K562 (cell line): ENCODE measurements around the gene DCAKD. TPM values are rescaled to one million over a fixed set of nuclear protein-coding genes. Genes with fewer than 3 reads are reported as not detected.

Experiments used
- ATAC-seq: fragments of 200-7000 bp; cut with Tn5 transposase; 3 replicates; pipeline ENCODE4 v1.9.1; 2020; ENCODE audit warnings: moderate library complexity
- BruUV-seq: library from RNA; stranded (reverse); fragments of 400-500 nt; replicated peaks from 2 replicates; lab custom pipeline; 2021; lab: Mats Ljungman, UMichigan
- CTCF ChIA-PET: fragments of 300-600 bp; formaldehyde crosslinking; extraction: SDS; loops from one replicate; lab custom pipeline; 2021; ENCODE audit warnings: low intra/inter-chr PET ratio; lab: Yijun Ruan, JAX
- POLR2A ChIA-PET: fragments of 300-600, 350-650 bp; sonication (Branson Sonifier 250); formaldehyde crosslinking; extraction: SDS; loops from one replicate; lab custom pipeline; 2021; ENCODE audit warnings: antibody characterized with exemption, inconsistent platforms; lab: Yijun Ruan, JAX
- DNase-seq, 4 experiments: peaks; one replicate each; pipeline versions ENCODE4 v3.0.0 to v3.0.0-alpha.2; 2011 to 2018; ENCODE audit warnings: low spot score in 3 of 4, mixed read lengths in 3 of 4; ENCODE audit errors: extremely low read depth in 1 of 4
- FAIRE-seq: peaks from 2 replicates; lab custom pipeline; 2011; peaks lifted over from hg19 to GRCh38; lab: Jason Lieb, UNC
- H2AFZ ChIP-seq: 2 replicates; pipeline ENCODE4 v1.6.0; 2011; ENCODE audit warnings: low read depth, low read length, control low read depth, inconsistent platforms
- H3K27ac ChIP-seq: fragments of 200-600 bp; 3 replicates; pipeline ENCODE4 v1.8.0; 2011; ENCODE audit warnings: low read depth, mild to moderate bottlenecking, control low read depth, inconsistent platforms, low read length, moderate library complexity, mixed read lengths; ENCODE audit errors: extremely low read depth
- H3K27me3 ChIP-seq, 2 experiments: fragments of 300-600 bp in 1 of 2; 2 replicates in 1 of 2; 3 replicates in 1 of 2; pipeline versions ENCODE4 v1.6.0 to v1.8.0; 2011; ENCODE audit warnings: inconsistent platforms in 2 of 2, low read length in 2 of 2, mild to moderate bottlenecking in 1 of 2, mixed read lengths in 1 of 2, moderate library complexity in 1 of 2; ENCODE audit not compliant: control insufficient read depth in 2 of 2, insufficient read depth in 2 of 2
- H3K36me3 ChIP-seq: fragments of 300-600 bp; 3 replicates; pipeline ENCODE4 v1.8.0; 2011; ENCODE audit warnings: mild to moderate bottlenecking, low read length, inconsistent platforms; ENCODE audit not compliant: control insufficient read depth, insufficient read depth
- H3K4me1 ChIP-seq, 2 experiments: fragments of 200-600 bp in 1 of 2; replicated peaks in 1 of 2; 2 replicates in 1 of 2; 3 replicates in 1 of 2; pipeline versions ENCODE4 v1.5.1 to v1.8.0; 2011; ENCODE audit warnings: inconsistent platforms in 2 of 2, low read length in 2 of 2, mild to moderate bottlenecking in 1 of 2, mixed read lengths in 1 of 2, moderate library complexity in 1 of 2; ENCODE audit not compliant: control insufficient read depth in 2 of 2, insufficient read depth in 2 of 2
- H3K4me2 ChIP-seq: 2 replicates; pipeline ENCODE4 v1.6.1; 2011; ENCODE audit warnings: low read length, control low read depth, inconsistent platforms, mixed read lengths; ENCODE audit not compliant: insufficient read depth
- H3K4me3 ChIP-seq: fragments of 200-600 bp; sonication (generic), shearing (Covaris generic); 2 replicates; pipeline ENCODE4 v1.5.1; 2016; ENCODE audit warnings: control low read depth, inconsistent platforms
- H3K79me2 ChIP-seq: fragments of 200-600 bp; 3 replicates; pipeline ENCODE4 v1.8.0; 2011; ENCODE audit warnings: low read length, inconsistent platforms; ENCODE audit not compliant: control insufficient read depth, insufficient read depth
- H3K9ac ChIP-seq, 2 experiments: 2 replicates each; pipeline versions ENCODE4 v1.6.0 to v1.6.1; 2011; ENCODE audit warnings: low read depth in 2 of 2, low read length in 2 of 2, control low read depth in 1 of 2, inconsistent platforms in 1 of 2, mild to moderate bottlenecking in 1 of 2, mixed read lengths in 1 of 2; ENCODE audit not compliant: insufficient read depth in 1 of 2
- H3K9me1 ChIP-seq: one replicate; pipeline ENCODE4 v1.6.0; 2011; ENCODE audit warnings: inconsistent platforms, mild to moderate bottlenecking, low read length, moderate library complexity; ENCODE audit not compliant: control insufficient read depth, insufficient read depth
- H3K9me3 ChIP-seq: replicated peaks from 2 replicates; pipeline ENCODE4 v1.5.1; 2011; ENCODE audit warnings: low read depth, low read length, inconsistent platforms; ENCODE audit not compliant: control insufficient read depth, insufficient read depth
- H4K20me1 ChIP-seq: replicated peaks from 2 replicates; pipeline ENCODE4 v1.6.1; 2011; ENCODE audit warnings: low read length, inconsistent platforms, mixed read lengths; ENCODE audit not compliant: control insufficient read depth, insufficient read depth
- COPS2 ChIP-seq: fragments of 450-650 bp; conservative IDR thresholded peaks from 2 replicates; pipeline ENCODE4 v1.6.1; 2016; ENCODE audit warnings: mild to moderate bottlenecking, moderate library complexity
- GABPB2 ChIP-seq: fragments of 250-450 bp; sonication (Bioruptor Pico); conservative IDR thresholded peaks from 2 replicates; pipeline ENCODE4 v1.5.1; 2021; ENCODE audit warnings: mild to moderate bottlenecking
- HNRNPK ChIP-seq: fragments of 200-400 bp; formaldehyde crosslinking; IDR thresholded peaks from one replicate; pipeline ENCODE4 v1.6.1; 2018; ENCODE audit warnings: mild to moderate bottlenecking, low read depth, low read length; ENCODE audit not compliant: poor library complexity, severe bottlenecking
- NCOR1 ChIP-seq: fragments of 450-650 bp; IDR thresholded peaks from 2 replicates; pipeline ENCODE4 v1.6.1; 2016; ENCODE audit warnings: mild to moderate bottlenecking, moderate library complexity
- NEUROD1 ChIP-seq: fragments of 150-350 bp; IDR thresholded peaks from 2 replicates; pipeline ENCODE4 v1.6.1; 2014; ENCODE audit warnings: borderline replicate concordance, low read length, low read depth; ENCODE audit not compliant: partially characterized antibody
- NFE2 ChIP-seq: IDR thresholded peaks from 2 replicates; pipeline ENCODE4 v1.6.1; 2014; ENCODE audit warnings: antibody characterized with exemption, low read depth
- SAP30 ChIP-seq: fragments of 200-600 bp; sonication (generic); IDR thresholded peaks from 2 replicates; pipeline ENCODE4 v1.6.1; 2012; ENCODE audit warnings: borderline replicate concordance, low read depth, mild to moderate bottlenecking, moderate library complexity, low read length, control low read depth, inconsistent platforms; ENCODE audit not compliant: insufficient read depth, poor library complexity, severe bottlenecking
- ZFP36 ChIP-seq: fragments of 150-350 bp; IDR thresholded peaks from 2 replicates; pipeline ENCODE4 v1.6.1; 2018; ENCODE audit warnings: low read length, low read depth; ENCODE audit not compliant: partially characterized antibody
- ZNF253 ChIP-seq: fragments of 250-450 bp; sonication (Bioruptor Pico); conservative IDR thresholded peaks from 2 replicates; pipeline ENCODE4 v1.6.1; 2021; ENCODE audit warnings: mild to moderate bottlenecking
- WGBS: fragments of 100-300 bp; shearing (Covaris generic); methylation state at CpG from one replicate; pipeline ENCODE4 v1.1.6; 2016; ENCODE audit warnings: low coverage, mixed read lengths; ENCODE audit not compliant: insufficient coverage; ENCODE audit errors: missing lambda C conversion rate; 5-methylcytosine and 5-hydroxymethylcytosine counted together
- in situ Hi-C: fragments of 300-500 bp; cut with MboI; formaldehyde crosslinking; loops from 4 replicates; pipeline ENCODE4 v1.15.0; 2018; ENCODE audit warnings: inconsistent platforms, mixed read lengths
- intact Hi-C: fragments of 100-400 bp; cut with micrococcal nuclease; formaldehyde crosslinking; loops from 2 replicates; pipeline ENCODE4 v1.14.2; 2022
- polyA plus RNA-seq, 8 experiments: library from polyadenylated mRNA; depleted of rRNA in 4 of 8; stranded (reverse) in 5 of 8; unstranded in 3 of 8; fragments of >200 nt; fragmentation: Nextera tagmentation in 2 of 8; fragmentation: Illumina TruSeq in 1 of 8; extraction: Ambion mirVana in 2 of 8; extraction: Trizol in 1 of 8; gene quantifications; 2 replicates each; pipeline versions ENCODE4 v1.2.1 to v1.2.3, GENCODE V29; 2011 to 2014; ENCODE audit warnings: inconsistent platforms in 1 of 8, missing spikeins in 1 of 8
- total RNA-seq, 7 experiments: library from RNA; depleted of rRNA in 6 of 7; stranded (reverse); fragments of >200 nt in 6 of 7; fragmentation: Illumina TruSeq in 2 of 7; extraction: Trizol in 2 of 7; gene quantifications; 2 replicates each; pipeline versions ENCODE4 v1.2.1 to v1.2.3, GENCODE V29; 2011 to 2021; ENCODE audit warnings: low replicate concordance in 1 of 7
- TF ChIP-seq, protein P1 (sequence below): fragments of 250-450 bp; sonication (Bioruptor Pico); IDR thresholded peaks from 2 replicates; pipeline ENCODE4 v1.5.1; 2021; ENCODE audit warnings: mild to moderate bottlenecking
- TF ChIP-seq, protein P2 (sequence below): fragments of 250-450 bp; sonication (Bioruptor Pico); IDR thresholded peaks from 2 replicates; pipeline ENCODE4 v1.8.0; 2022; ENCODE audit warnings: inconsistent platforms

DCAKD gene
- total and polyA plus RNA-seq, 9 of the 15 experiments (the other 6 are each of a cell fraction or from before 2014, with no cell fraction given), result 7.9 to 35.5 (median 21.4) TPM

DNA sequence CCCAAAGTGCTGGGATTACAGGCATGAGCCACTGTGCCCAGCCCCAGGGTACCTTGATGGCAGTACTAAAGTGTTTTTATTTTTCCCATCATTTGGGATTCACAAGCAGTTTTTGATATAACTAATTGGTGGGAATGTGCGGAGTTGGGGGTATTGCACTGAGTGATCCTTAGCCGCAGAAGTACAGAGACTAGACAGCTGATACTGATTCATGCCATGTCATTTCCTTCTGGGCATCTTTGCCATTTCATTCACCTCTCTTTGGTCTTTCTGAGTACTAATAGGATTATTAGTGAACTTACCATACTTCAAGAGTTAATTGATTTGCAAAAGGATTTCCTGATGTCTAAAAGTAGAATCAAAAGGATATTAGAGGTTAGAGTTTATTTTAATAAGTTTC, 19.4 kb upstream of the DCAKD start:
- peaks cover 81% of the 10 kb centered on the region for H3K36me3 ChIP-seq
- H3K27ac ChIP-seq, result no peak overlapping the region
- 97% methylated on average over 2 of the region's 2 CpGs for WGBS
- no peaks in the 10 kb centered on the region; the same call in 1 of the 2 replicates for H4K20me1 ChIP-seq
- POLR2A ChIA-PET, result interaction anchor here (0.7 to 10.5 kb wide), 4 partner anchors 9 to 41 kb away, joined by 3 to 62 read pairs (median 3); partner anchors contain the start of gene NMT1
- FAIRE-seq, result no peak
- no peak overlapping the region for H3K4me2 ChIP-seq
- H3K27me3 ChIP-seq, result no peaks in the 10 kb centered on the region
- TF ChIP-seq, protein P1, sequence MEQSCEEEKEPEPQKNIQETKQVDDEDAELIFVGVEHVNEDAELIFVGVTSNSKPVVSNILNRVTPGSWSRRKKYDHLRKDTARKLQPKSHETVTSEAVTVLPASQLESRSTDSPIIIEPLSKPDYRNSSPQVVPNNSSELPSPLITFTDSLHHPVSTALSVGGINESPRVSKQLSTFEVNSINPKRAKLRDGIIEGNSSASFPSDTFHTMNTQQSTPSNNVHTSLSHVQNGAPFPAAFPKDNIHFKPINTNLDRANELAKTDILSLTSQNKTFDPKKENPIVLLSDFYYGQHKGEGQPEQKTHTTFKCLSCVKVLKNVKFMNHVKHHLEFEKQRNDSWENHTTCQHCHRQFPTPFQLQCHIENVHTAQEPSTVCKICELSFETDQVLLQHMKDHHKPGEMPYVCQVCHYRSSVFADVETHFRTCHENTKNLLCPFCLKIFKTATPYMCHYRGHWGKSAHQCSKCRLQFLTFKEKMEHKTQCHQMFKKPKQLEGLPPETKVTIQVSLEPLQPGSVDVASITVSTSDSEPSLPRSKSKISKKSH, result no peak
- TF ChIP-seq COPS2, result no peak
- TF ChIP-seq, all 486 proteins: peak for 0
- Histone ChIP-seq H3K9ac (no peak overlapping the region), H2AFZ (no peak overlapping the region), H3K4me3 (no peak overlapping the region), H3K79me2 (peaks cover 91% of the 10 kb centered on the region), H3K9me3 (no peaks in the 10 kb centered on the region), H3K9me1 (no peaks in the 10 kb centered on the region), H3K4me1 (peaks cover 0 to 5% of the 10 kb centered on the region in 2 experiments; a peak in 2 of 5 replicates)
- ATAC-seq (no peak), DNase-seq (no peak)
- CTCF ChIA-PET, result no interaction called here
- intact Hi-C loops, result no loop called here
- in situ Hi-C loops, result no loop called here
- no TSS peak for BruUV-seq

DNA sequence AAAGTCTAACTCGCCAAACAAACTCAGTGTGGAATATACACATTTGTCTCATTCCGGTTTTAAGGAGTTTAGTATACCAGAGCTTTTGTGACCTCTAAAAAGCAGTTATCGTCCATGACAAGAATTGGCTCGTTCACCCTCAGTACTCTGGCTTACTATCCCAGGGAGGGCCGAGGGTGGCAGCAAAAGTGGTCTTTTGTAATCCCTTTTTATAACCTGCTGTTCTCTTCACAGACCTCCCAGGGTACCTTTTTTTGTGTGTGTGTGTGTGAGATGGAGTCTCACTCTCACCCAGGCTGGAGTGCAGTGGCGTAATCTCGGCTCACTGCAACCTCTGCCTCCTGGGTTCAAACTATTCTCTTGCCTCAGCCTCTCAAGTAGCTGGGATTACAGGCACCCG, 18.6 kb upstream of the DCAKD start:
- H3K36me3 ChIP-seq, result peaks cover 81% of the 10 kb centered on the region
- BruUV-seq, result no TSS peak
- no peak overlapping the region for H3K27ac ChIP-seq
- no peak for DNase-seq
- ChIA-PET POLR2A (interaction anchor here (0.6 to 0.8 kb wide), 5 partner anchors 9 to 606 kb away, joined by 3 to 5 read pairs (median 3); partner anchors contain the start of gene NMT1), CTCF (interaction anchor here (0.7 kb wide), 1 partner anchor 1680 kb away, joined by 3 read pairs; no protein-coding TSS in a partner anchor)
- intact Hi-C loops, result no loop called here
- H3K9ac ChIP-seq, result no peak overlapping the region
- no peaks in the 10 kb centered on the region for H3K9me3 ChIP-seq
- no peak for FAIRE-seq
- peaks cover 0 to 5% of the 10 kb centered on the region in 2 experiments; a peak in 2 of 5 replicates for H3K4me1 ChIP-seq
- H3K9me1 ChIP-seq, result no peaks in the 10 kb centered on the region
- no peaks in the 10 kb centered on the region for H3K27me3 ChIP-seq
- no peak for TF ChIP-seq ZNF253
- TF ChIP-seq GABPB2, result no peak
- no peak for TF ChIP-seq NCOR1
- no peak for TF ChIP-seq SAP30
- TF ChIP-seq NEUROD1, result no peak
- TF ChIP-seq NFE2, result no peak
- no peak for TF ChIP-seq HNRNPK
- TF ChIP-seq, protein P2, sequence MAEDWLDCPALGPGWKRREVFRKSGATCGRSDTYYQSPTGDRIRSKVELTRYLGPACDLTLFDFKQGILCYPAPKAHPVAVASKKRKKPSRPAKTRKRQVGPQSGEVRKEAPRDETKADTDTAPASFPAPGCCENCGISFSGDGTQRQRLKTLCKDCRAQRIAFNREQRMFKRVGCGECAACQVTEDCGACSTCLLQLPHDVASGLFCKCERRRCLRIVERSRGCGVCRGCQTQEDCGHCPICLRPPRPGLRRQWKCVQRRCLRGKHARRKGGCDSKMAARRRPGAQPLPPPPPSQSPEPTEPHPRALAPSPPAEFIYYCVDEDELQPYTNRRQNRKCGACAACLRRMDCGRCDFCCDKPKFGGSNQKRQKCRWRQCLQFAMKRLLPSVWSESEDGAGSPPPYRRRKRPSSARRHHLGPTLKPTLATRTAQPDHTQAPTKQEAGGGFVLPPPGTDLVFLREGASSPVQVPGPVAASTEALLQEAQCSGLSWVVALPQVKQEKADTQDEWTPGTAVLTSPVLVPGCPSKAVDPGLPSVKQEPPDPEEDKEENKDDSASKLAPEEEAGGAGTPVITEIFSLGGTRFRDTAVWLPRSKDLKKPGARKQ, result no peak
- no peak for TF ChIP-seq ZFP36
- H3K79me2 ChIP-seq, result peaks cover 92% of the 10 kb centered on the region
- H3K4me3 ChIP-seq, result no peak overlapping the region
- no peak overlapping the region for H2AFZ ChIP-seq
- no peak for ATAC-seq
- H3K4me2 ChIP-seq, result no peak overlapping the region
- H4K20me1 ChIP-seq, result no peaks in the 10 kb centered on the region; the same call in 1 of the 2 replicates
- 98% methylated on average over 8 of the region's 8 CpGs for WGBS
- in situ Hi-C loops, result no loop called here
